IMR-90 (cell line): ENCODE data around the gene SHISA6. TPM values are rescaled to one million over a fixed set of nuclear protein-coding genes. Genes with fewer than 3 reads are reported as not detected.

Experiments used
- ATAC-seq: fragments of 200-7000 bp; cut with Tn5 transposase; 2 replicates; pipeline ENCODE4 v1.9.1; 2020; ENCODE audit warnings: low read depth, mild to moderate bottlenecking, moderate library complexity
- BruUV-seq: library from RNA; stranded (reverse); fragments of 400-500 nt; replicated peaks from 2 replicates; lab custom pipeline; 2021; lab: Mats Ljungman, UMichigan
- CTCF ChIA-PET: fragments of 300-600 bp; formaldehyde crosslinking; extraction: SDS; loops from one replicate; lab custom pipeline; 2021; ENCODE audit warnings: antibody characterized with exemption; lab: Yijun Ruan, JAX
- POLR2A ChIA-PET: fragments of 300-600 bp; sonication (Branson Sonifier 250); formaldehyde crosslinking; loops from one replicate; lab custom pipeline; 2022; ENCODE audit warnings: antibody characterized with exemption; ENCODE audit not compliant: unreplicated experiment; lab: Charles Lee
- DNase-seq: peaks from one replicate; pipeline ENCODE4 v3.0.0; 2013
- H2AFZ ChIP-seq: replicated peaks from 2 replicates; pipeline ENCODE3; 2013; ENCODE audit warnings: low read length, mild to moderate bottlenecking; ENCODE audit not compliant: poor library complexity
- H2AK5ac ChIP-seq: 2 replicates; pipeline ENCODE4 v1.6.1; 2013; ENCODE audit warnings: low read depth, low read length, inconsistent platforms
- H2AK9ac ChIP-seq: replicated peaks from 2 replicates; pipeline ENCODE3; 2013; ENCODE audit warnings: mild to moderate bottlenecking, low read depth, low read length, moderate library complexity; ENCODE audit not compliant: poor library complexity
- H2BK120ac ChIP-seq: 2 replicates; pipeline ENCODE4 v1.6.1; 2013; ENCODE audit warnings: low read depth, low read length, inconsistent platforms
- H2BK15ac ChIP-seq: 3 replicates; pipeline ENCODE4 v1.6.1; 2013; ENCODE audit warnings: low read depth, low read length, inconsistent platforms
- H2BK20ac ChIP-seq: 2 replicates; pipeline ENCODE4 v1.6.1; 2013; ENCODE audit warnings: low read depth, mild to moderate bottlenecking, inconsistent platforms, low read length, moderate library complexity
- H2BK5ac ChIP-seq: 2 replicates; pipeline ENCODE4 v1.6.1; 2013; ENCODE audit warnings: mild to moderate bottlenecking, low read depth, low read length, inconsistent platforms; ENCODE audit not compliant: poor library complexity, severe bottlenecking
- H3K14ac ChIP-seq: replicated peaks from 2 replicates; pipeline ENCODE4 v1.6.1; 2013; ENCODE audit warnings: low read depth, low read length, inconsistent platforms
- H3K18ac ChIP-seq: 2 replicates; pipeline ENCODE4 v1.6.1; 2013; ENCODE audit warnings: low read depth, low read length, control low read depth
- H3K23ac ChIP-seq: 2 replicates; pipeline ENCODE4 v1.6.1; 2013; ENCODE audit warnings: low read depth, low read length, inconsistent platforms
- H3K27ac ChIP-seq: 2 replicates; pipeline ENCODE4 v1.5.1; 2013; ENCODE audit warnings: mild to moderate bottlenecking, control low read depth, low read length; ENCODE audit not compliant: insufficient read depth
- H3K27me3 ChIP-seq: 2 replicates; pipeline ENCODE4 v1.6.1; 2013; ENCODE audit warnings: low read length; ENCODE audit not compliant: control insufficient read depth, insufficient read depth
- H3K36me3 ChIP-seq: 2 replicates; pipeline ENCODE4 v1.6.1; 2013; ENCODE audit warnings: low read length, mixed read lengths; ENCODE audit not compliant: control insufficient read depth, insufficient read depth
- H3K4ac ChIP-seq: 2 replicates; pipeline ENCODE4 v1.6.1; 2013; ENCODE audit warnings: low read depth, low read length, inconsistent platforms
- H3K4me1 ChIP-seq: 2 replicates; pipeline ENCODE4 v1.6.1; 2013; ENCODE audit warnings: low read length, mixed read lengths; ENCODE audit not compliant: control insufficient read depth, insufficient read depth
- H3K4me2 ChIP-seq: 2 replicates; pipeline ENCODE4 v1.6.1; 2013; ENCODE audit warnings: low read depth, mild to moderate bottlenecking, control low read depth, low read length, moderate library complexity
- H3K4me3 ChIP-seq: 2 replicates; pipeline ENCODE4 v1.5.1; 2013; ENCODE audit warnings: low read depth, mild to moderate bottlenecking, control low read depth, low read length, moderate library complexity; ENCODE audit not compliant: insufficient read depth
- H3K56ac ChIP-seq: 2 replicates; pipeline ENCODE4 v1.6.1; 2013; ENCODE audit warnings: low read length, inconsistent platforms; ENCODE audit not compliant: insufficient read depth; ENCODE audit errors: extremely low read depth
- H3K79me1 ChIP-seq, 2 experiments: 2 replicates each; pipeline ENCODE4 v1.6.1; 2013; ENCODE audit warnings: low read length in 2 of 2, inconsistent platforms in 1 of 2, low read depth in 1 of 2
- H3K9ac ChIP-seq: 2 replicates; pipeline ENCODE4 v1.6.1; 2013; ENCODE audit warnings: low read depth, low read length, control low read depth
- H3K9me1 ChIP-seq: 2 replicates; pipeline ENCODE4 v1.6.1; 2013; ENCODE audit warnings: low read length, inconsistent platforms; ENCODE audit not compliant: insufficient read depth
- H3K9me3 ChIP-seq: 2 replicates; pipeline ENCODE4 v1.6.1; 2013; ENCODE audit warnings: low read length; ENCODE audit not compliant: control insufficient read depth, insufficient read depth
- H4K20me1 ChIP-seq: 2 replicates; pipeline ENCODE4 v1.6.1; 2013; ENCODE audit warnings: low read length, inconsistent platforms; ENCODE audit not compliant: insufficient read depth
- H4K5ac ChIP-seq: 2 replicates; pipeline ENCODE4 v1.6.1; 2013; ENCODE audit warnings: mild to moderate bottlenecking, low read depth, low read length, control low read depth
- H4K8ac ChIP-seq, 2 experiments: 2 replicates each; pipeline ENCODE4 v1.6.1; 2013; ENCODE audit warnings: low read depth in 2 of 2, low read length in 2 of 2, control low read depth in 1 of 2, inconsistent platforms in 1 of 2
- H4K91ac ChIP-seq: 2 replicates; pipeline ENCODE4 v1.6.1; 2013; ENCODE audit warnings: low read depth, low read length, inconsistent platforms; ENCODE audit not compliant: insufficient read depth
- BHLHE40 ChIP-seq: fragments of 150-350 bp; IDR thresholded peaks from 2 replicates; pipeline ENCODE4 v1.6.1; 2016; ENCODE audit warnings: mild to moderate bottlenecking, low read depth, low read length
- CEBPB ChIP-seq: IDR thresholded peaks from 2 replicates; pipeline ENCODE4 v1.6.1; 2012; ENCODE audit warnings: low read depth, low read length, improper control_type of control experiment
- CHD1 ChIP-seq: IDR thresholded peaks from 2 replicates; pipeline ENCODE4 v1.6.1; 2012; ENCODE audit warnings: low read depth, low read length, improper control_type of control experiment
- MAFK ChIP-seq: IDR thresholded peaks from 2 replicates; pipeline ENCODE4 v1.6.1; 2012; ENCODE audit warnings: low read depth, low read length, improper control_type of control experiment
- MAZ ChIP-seq: IDR thresholded peaks from 2 replicates; pipeline ENCODE4 v1.6.1; 2012; ENCODE audit warnings: low read depth, mild to moderate bottlenecking, low read length, improper control_type of control experiment, moderate library complexity, borderline replicate concordance
- MXI1 ChIP-seq: IDR thresholded peaks from 2 replicates; pipeline ENCODE4 v1.6.1; 2012; ENCODE audit warnings: low read depth, mild to moderate bottlenecking, low read length, moderate library complexity, borderline replicate concordance
- NFE2L2 ChIP-seq: fragments of 150-350 bp; IDR thresholded peaks from 2 replicates; pipeline ENCODE4 v1.6.1; 2016; ENCODE audit warnings: low read depth, mild to moderate bottlenecking, low read length
- POLR2A ChIP-seq: IDR thresholded peaks from 2 replicates; pipeline ENCODE4 v1.6.1; 2012; ENCODE audit warnings: mild to moderate bottlenecking, low read depth, low read length
- RAD21 ChIP-seq: IDR thresholded peaks from 2 replicates; pipeline ENCODE4 v1.6.1; 2012; ENCODE audit warnings: low read length, improper control_type of control experiment
- RCOR1 ChIP-seq: IDR thresholded peaks from 2 replicates; pipeline ENCODE4 v1.6.1; 2012; ENCODE audit warnings: mild to moderate bottlenecking, low read length, improper control_type of control experiment; ENCODE audit not compliant: insufficient replicate concordance
- SMC3 ChIP-seq: fragments of 150-350 bp; IDR thresholded peaks from 2 replicates; pipeline ENCODE4 v1.6.1; 2016; ENCODE audit warnings: low read depth, mild to moderate bottlenecking, antibody characterized with exemption, low read length, moderate library complexity
- WGBS, 2 experiments: methylation state at CpG; one replicate each; pipeline versions ENCODE4 v1.1.5 to v1.1.7; 2013; ENCODE audit warnings: missing lambda C conversion rate in 2 of 2; ENCODE audit not compliant: insufficient read length in 1 of 2; ENCODE audit errors: extremely low coverage in 2 of 2; 5-methylcytosine and 5-hydroxymethylcytosine counted together
- dilution Hi-C: fragments of 300-500 bp; cut with HindIII; formaldehyde crosslinking; loops from one replicate; pipeline ENCODE4 v1.14.3; 2018; ENCODE audit warnings: low sequenced_read_pairs; ENCODE audit not compliant: unreplicated experiment
- in situ Hi-C: fragments of 300-500 bp; cut with MboI; formaldehyde crosslinking; loops from 3 replicates; pipeline ENCODE4 v1.14.3; 2019; ENCODE audit warnings: low sequenced_read_pairs, inconsistent platforms, mixed read lengths
- intact Hi-C: fragments of 100-400 bp; cut with micrococcal nuclease; formaldehyde crosslinking; loops from 2 replicates; pipeline ENCODE4 v1.10.0; 2022
- polyA plus RNA-seq, 3 experiments: library from polyadenylated mRNA; depleted of rRNA; stranded (reverse); fragments of >200 nt; gene quantifications; 2 replicates each; pipeline ENCODE4 v1.2.3, GENCODE V29; 2012; ENCODE audit warnings: low replicate concordance in 1 of 3
- total RNA-seq: library from RNA; depleted of rRNA; stranded (reverse); fragments of >200 nt; gene quantifications from 2 replicates; pipeline ENCODE4 v1.2.3, GENCODE V29; 2012
- TF ChIP-seq, protein P1 (sequence below): fragments of 150-350 bp; IDR thresholded peaks from 2 replicates; pipeline ENCODE4 v1.6.1; 2016; ENCODE audit warnings: low read depth, mild to moderate bottlenecking, low read length, moderate library complexity, borderline replicate concordance
- TF ChIP-seq, protein P2 (sequence below): fragments of 150-350 bp; IDR thresholded peaks from 2 replicates; pipeline ENCODE4 v1.6.1; 2017; ENCODE audit warnings: mild to moderate bottlenecking, antibody characterized with exemption, low read length, low read depth

Gene SHISA6
- total and polyA plus RNA-seq, 2 of the 4 experiments (the other 2 are of a cell fraction), result not detected

DNA sequence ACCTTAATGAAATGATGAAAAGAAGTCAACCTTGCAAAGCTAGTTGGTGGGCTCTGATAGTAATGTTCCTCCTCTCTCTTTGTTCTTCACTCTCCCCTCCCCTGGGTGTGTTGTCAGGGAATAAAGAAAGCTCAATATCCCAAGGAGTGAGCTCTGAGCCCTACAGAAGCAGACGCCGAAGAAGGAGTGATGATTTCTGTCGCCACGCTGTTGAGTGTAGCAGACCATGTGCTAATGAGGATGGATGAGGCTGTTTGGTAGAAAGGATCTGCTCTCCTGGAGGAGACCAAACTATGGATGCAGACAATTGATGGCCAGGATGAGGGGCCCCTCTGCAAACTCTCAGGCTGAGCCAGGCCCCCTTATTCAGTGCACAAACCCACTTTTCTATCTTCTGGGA, 217.3 kb downstream of the SHISA6 start:
- Histone ChIP-seq H3K4me1 (no peaks in the 10 kb centered on the region), H3K56ac (no peak overlapping the region), H2AK5ac (no peak overlapping the region), H4K91ac (no peak overlapping the region), H4K20me1 (no peaks in the 10 kb centered on the region), H3K9me3 (peaks cover 30% of the 10 kb centered on the region), H2BK15ac (no peak overlapping the region), H3K14ac (no peak overlapping the region), H4K8ac (no peak overlapping the region), H2AK9ac (no peak overlapping the region), H2BK120ac (no peak overlapping the region), H3K9me1 (no peaks in the 10 kb centered on the region), H4K5ac (no peak overlapping the region), H3K27me3 (no peaks in the 10 kb centered on the region), H3K4me3 (no peak overlapping the region), H3K4ac (no peak overlapping the region), H2BK20ac (no peak overlapping the region), H3K27ac (no peak overlapping the region), H2AFZ (no peak overlapping the region), H3K79me1 (no peaks in the 10 kb centered on the region), H3K18ac (no peak overlapping the region), H3K36me3 (no peaks in the 10 kb centered on the region), H3K9ac (no peak overlapping the region), H3K23ac (no peak overlapping the region), H2BK5ac (no peak overlapping the region), H3K4me2 (no peak overlapping the region)
- 75% methylated on average over 2 of the region's 4 CpGs; no CpG with 5 or more reads in 1 of the 2 experiments for WGBS, 2 experiments
- ChIA-PET POLR2A (no interaction called here), CTCF (no interaction called here)
- dilution Hi-C loops (no loop called here), in situ Hi-C loops (no loop called here), intact Hi-C loops (no loop called here)
- no peak for DNase-seq
- no TSS peak for BruUV-seq
- no peak for TF ChIP-seq BHLHE40
- no peak for TF ChIP-seq RAD21
- TF ChIP-seq MAFK, result no peak
- no peak for TF ChIP-seq POLR2A
- no peak for TF ChIP-seq MAZ
- no peak for TF ChIP-seq NFE2L2
- TF ChIP-seq, protein P1, sequence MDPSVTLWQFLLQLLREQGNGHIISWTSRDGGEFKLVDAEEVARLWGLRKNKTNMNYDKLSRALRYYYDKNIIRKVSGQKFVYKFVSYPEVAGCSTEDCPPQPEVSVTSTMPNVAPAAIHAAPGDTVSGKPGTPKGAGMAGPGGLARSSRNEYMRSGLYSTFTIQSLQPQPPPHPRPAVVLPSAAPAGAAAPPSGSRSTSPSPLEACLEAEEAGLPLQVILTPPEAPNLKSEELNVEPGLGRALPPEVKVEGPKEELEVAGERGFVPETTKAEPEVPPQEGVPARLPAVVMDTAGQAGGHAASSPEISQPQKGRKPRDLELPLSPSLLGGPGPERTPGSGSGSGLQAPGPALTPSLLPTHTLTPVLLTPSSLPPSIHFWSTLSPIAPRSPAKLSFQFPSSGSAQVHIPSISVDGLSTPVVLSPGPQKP, result no peak
- no peak for TF ChIP-seq MXI1
- TF ChIP-seq CHD1, result no peak
- no peak for TF ChIP-seq SMC3
- TF ChIP-seq RCOR1, result no peak
- no peak for TF ChIP-seq CEBPB
- TF ChIP-seq, protein P2, sequence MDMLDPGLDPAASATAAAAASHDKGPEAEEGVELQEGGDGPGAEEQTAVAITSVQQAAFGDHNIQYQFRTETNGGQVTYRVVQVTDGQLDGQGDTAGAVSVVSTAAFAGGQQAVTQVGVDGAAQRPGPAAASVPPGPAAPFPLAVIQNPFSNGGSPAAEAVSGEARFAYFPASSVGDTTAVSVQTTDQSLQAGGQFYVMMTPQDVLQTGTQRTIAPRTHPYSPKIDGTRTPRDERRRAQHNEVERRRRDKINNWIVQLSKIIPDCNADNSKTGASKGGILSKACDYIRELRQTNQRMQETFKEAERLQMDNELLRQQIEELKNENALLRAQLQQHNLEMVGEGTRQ, result no peak
- no peak for ATAC-seq
